Activated CD8-positive, alpha-beta memory T cell treated with anti-CD3 and anti-CD28 coated beads, Interleukin-2, amount 50 U/mL, for 48 hours (primary cell): Measurements from ENCODE around the gene HHAT.
A peak's percentile ranks its signal among the peaks of the same experiment; 100 is the strongest.

Experiments
- DNase-seq: peaks from one replicate; pipeline ENCODE4 v3.0.0-alpha.2; 2020

HHAT gene

DNA sequence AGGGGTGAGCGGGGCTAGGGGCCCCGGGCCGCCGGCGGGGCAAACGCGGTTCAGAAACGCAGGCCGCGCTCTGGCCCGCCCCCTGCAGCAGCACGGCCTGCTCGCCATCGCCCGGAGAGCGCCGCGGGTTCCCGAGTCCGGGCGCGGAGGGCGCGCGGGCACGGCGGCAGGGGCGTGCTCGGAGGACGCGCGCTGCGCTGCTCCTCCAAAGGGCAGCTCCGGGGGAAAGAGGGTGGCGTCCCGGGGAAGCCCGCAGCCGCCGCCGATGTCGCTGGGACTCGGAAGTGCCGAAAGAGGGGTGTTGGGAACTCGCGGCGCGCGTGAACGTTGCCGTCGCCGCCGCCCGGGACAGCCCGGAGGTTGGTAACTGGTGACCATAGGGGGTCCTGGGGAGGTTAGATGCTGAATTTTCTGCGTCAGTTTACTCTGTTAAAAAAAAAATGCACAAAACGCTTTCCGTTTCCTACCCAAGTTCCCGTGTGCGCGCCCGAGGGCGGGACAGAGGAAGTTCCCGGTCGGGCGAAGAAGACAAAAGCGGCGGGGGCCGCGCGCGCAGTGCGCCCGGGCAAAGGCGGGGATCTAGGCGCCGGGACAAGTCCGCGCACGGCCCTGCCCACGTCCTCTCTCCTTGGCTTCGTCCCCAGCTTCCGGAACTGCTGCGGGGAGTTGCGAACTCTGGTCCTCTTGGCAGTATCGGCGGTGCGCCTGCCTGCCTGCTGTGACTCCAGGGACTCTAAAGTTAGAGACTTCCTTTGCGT is at the start of gene HHAT:
Gene HHAT (plus strand): TSS at position 157 of the 758 bp plus-strand sequence. CDS start 20,074 bp downstream, outside the sequence.
- DNase-seq, result peak; percentile 82

DNA sequence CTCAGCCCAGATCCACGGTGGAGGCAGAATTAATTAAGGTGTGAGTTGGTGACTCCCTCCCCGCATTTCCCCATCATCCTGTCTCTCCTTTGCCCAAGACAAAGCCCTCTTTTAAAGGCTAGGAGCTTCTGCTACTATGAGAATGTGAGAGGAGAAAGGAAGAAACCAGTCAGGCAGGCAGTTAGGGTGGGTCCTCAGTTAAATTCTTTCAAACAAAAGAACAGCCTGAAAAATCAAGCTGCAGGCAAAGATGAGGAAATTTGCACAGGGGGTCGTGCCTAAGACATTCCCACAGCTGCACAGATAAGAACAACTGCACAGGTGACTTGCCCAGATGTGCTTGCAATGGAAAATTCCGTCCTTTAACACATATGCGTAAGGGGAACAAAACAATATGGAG is 48.5 kb upstream of the HHAT start:
- DNase-seq, result no peak

DNA sequence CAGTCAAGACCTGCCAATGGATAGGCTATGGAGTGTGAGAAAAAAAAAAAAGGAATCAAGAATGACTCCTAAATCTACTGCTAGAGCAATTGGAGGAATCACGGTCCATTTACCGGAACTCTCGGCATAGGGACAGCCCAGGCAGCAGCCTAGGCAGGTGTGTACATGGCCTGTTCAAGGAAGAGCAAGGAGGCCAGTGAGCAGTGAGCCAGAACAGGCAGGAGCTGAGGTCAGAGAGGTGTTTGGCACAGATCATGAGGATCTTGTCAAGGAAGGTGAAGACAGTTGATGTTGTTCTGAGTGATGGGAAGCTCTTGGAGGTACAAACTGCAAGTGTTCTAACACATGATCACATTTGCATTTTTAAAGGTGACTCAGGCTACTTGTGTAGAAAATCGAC is 40.6 kb upstream of the HHAT start:
- no peak for DNase-seq

DNA sequence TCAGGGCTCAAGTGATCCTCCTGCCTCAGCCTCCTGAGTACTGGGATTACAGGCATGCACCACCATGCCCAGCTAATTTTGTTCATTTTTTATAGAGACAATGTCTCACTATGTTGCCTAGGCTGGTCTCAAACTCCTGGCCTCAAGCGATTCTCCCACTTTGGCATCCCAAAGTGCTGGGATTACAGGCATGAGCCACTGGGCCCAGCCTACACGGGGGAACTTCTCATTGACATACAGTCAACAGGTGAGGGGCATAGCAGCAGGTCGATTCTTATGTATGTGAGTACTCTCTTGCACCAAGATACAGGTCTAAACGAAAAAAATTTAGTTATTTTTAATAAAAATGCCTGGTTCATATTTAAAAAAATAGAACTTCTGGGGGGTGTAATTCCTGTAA is 39.5 kb upstream of the HHAT start:
- DNase-seq, result no peak

DNA sequence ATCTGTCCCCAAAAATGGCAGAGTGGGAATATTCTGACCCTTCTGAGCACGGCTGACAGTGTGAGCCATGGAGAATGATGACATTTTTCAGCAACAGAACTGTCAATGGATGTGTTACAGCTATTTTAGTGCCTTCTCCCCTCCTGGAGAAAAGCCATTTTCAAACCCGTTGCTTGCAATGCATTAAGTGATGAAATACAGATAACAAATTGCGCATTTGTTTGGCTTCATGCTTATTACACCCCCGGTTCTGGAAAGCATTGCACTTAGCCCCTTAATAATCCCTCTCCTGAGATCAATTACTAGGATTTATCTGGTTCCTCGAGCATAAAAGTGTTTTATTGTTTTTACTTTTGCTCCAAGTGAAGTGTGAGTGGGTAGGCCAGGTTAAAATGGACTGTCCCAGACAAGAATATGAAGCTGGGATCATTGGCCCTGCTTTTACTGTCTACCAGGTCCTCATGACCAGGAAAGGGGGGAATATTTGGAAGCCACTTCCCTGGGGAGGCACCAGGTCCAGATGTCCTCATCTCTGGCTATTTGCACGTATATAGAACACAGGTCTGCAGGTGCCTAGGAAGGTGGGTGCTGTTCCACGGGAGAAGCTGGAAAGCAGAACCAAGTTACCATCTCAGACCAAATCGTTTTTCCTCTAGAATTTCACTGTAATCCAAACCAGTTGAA is 37.5 kb upstream of the HHAT start:
- no peak for DNase-seq

DNA sequence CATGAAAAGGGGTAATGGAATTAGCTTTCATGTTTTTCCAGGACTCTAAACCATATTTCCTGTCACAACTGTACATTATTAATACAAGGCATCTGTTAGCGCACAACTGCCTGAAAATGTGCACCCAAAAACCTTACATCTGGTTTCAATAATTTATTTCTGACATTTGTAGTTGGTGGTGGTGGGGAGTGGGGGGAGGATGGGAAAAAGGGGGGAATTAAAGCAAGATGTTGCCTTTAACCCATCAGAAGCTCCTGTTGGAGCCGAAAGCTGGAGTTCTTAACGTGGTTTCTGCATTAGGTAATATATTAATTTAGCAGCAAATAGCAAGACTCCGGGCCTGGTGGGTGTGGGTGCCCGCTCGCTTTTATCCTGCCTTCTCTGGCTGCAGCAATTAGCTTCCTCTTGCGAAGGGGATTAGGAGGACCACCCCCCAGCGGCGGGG is 36.9 kb upstream of the HHAT start:
- DNase-seq, result no peak

DNA sequence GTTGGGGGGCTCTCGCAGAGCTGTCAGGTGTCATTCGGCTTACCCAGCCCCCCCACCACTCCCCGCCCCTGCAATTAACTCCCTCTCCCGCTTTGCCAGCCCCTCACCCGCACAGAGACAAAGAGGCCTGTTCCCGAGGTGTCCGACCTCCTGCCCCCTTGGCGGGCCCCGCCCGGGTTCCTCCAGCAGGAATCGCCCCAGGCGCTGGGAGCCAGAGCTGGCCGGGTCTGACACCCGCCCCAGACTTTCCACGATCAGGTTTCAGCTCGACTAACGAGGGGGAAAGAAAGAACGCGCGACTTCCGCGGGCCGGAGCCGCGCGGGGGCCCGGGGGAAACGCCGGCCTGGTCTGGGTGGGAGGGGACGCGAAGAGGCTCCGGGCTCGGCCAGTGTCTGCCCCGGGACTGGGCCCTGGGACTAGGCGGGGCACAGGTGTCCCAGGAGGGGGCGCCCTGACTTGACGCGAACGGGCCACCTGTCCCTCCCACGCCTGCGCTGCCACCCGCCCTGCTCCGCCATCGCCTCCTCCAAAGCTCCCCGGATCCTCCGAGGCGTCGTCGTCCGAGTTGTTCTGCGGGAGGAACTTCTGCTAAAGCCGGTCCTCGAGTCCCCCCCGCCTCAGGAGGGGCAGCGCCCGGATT is 36.4 kb upstream of the HHAT start:
- DNase-seq, result peak; percentile 73

DNA sequence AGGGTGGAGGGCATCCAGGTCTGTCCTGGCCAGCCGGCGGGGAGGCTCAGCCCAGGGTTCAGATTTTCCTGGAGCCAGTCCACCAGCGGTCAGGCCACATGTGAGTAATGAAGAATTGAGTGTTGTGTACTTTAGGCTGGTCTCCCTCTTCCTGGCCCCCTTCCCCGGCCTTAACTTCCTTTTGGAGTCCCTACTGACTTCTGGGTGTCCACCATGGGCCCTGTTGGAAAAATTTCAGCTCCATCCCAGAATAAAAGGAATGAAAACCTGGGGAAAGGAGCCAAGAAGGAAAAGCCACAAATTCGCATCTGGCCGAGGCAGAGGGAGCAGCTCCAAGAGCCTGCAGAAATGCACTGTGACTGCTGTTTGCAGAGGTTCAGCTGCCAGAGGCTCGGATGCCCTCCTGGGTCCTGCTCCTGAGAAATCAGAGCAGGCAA is 35.5 kb upstream of the HHAT start:
- DNase-seq, result no peak

DNA sequence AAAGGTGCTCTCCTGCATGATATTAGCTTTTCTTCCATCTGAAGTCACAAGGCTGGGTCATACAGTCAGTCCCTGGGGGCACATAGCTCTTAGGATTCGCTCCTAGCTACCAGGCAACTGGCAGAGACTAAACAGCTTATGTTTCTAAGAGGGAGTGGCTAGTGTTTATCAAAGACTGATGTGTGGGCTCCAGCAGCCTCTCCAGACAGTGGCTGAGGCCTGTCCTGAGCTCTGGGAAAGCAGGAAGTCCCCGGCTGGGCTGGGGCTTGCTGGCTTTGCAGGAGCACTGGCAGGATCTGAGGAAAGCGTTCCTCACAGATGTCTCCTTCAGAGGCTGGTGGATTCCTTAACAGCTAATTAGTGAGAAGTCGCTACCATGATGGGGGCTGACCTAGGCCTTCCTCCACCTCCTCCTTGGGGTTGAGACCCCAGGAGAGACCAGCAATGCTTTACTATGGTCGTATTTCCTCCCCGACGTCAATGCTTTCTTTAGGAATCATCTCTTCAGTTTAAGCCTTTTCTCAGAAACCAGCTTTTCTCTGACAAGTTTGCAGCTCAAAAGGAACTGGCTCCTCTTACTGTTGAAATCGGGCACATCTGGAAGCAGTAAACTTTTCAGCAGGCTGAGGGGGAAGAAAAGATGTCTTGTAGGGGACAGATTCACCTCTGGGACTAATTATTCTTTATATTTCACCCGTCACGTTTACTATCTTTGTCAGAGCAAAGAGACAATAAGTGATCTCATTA is 33.5 kb upstream of the HHAT start:
- no peak for DNase-seq

DNA sequence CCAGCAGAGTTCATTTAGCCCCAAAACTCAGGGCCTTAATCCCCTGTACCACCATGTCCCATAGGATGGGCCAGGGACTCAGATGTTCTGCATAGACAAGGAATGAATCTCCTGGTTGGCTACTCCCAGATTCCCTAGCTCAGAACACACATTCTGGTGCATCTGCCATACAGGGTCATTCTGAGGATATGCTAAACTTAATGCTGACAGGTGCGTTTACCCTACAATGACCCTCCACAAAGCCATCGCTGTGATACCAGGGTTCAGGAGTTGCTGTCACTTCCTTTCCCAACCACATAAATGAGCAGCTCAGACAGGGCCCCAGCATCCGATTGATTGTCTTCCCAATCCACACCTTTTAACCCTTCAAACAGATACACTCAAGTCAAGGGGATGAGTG is 32.0 kb upstream of the HHAT start:
- no peak for DNase-seq

DNA sequence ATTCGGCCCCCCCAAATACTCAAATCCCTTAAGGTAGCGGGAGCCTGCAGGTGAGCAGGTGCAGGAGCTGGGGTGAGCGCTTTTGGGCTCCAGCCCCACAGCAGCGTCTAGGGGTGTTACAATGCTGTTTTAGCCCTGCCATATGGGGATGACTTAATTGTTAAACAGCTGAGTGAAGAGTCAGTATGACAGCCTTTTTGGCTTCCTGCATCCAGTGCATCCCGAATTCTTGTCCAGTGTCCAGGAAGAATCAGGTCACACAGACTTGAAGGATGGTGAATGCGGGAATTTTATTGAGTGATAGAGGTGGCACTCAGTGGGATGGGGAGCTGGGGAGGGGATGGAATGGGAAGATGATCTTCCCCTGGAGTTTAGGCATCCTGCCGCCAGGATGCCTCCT is 30.4 kb upstream of the HHAT start:
- no peak for DNase-seq

DNA sequence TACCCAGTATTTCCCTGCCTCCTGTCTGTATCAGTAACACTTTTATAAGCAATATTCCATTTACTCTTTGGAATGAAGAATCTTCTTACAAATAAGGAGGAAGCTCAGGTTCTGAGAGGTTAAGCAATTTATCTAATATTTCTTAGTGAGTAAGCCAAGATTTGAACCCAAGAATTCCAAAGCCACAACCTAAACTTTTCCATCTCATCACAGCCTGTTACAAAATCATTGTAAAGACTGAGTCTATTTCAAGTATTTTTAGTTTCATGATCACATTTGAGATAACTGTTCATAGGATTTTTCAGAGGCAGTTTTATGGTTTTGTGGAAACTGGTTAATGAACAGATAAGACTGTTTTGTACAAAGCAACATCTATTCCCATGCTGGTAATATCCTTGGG is 29.8 kb upstream of the HHAT start:
- no peak for DNase-seq

DNA sequence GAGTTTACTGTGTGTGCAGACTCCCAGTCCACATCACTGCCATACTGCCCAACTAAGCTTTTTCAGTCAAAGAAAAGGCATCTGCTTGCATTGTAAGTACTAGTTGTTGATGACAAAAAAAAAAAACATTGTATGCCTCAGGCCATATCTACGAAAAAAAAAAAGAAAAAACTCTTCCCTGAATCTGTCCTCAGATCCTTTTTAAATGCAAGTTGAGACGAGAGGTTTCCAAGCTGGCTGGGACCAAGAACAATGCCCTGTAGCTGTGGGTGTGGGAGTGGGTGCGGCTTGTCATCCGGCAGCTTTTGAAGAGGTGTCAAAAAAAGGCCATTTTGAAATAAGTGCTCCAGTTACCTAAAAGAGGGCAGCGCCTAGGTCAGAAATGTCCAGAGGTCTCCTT is 29.2 kb upstream of the HHAT start:
- DNase-seq, result no peak

DNA sequence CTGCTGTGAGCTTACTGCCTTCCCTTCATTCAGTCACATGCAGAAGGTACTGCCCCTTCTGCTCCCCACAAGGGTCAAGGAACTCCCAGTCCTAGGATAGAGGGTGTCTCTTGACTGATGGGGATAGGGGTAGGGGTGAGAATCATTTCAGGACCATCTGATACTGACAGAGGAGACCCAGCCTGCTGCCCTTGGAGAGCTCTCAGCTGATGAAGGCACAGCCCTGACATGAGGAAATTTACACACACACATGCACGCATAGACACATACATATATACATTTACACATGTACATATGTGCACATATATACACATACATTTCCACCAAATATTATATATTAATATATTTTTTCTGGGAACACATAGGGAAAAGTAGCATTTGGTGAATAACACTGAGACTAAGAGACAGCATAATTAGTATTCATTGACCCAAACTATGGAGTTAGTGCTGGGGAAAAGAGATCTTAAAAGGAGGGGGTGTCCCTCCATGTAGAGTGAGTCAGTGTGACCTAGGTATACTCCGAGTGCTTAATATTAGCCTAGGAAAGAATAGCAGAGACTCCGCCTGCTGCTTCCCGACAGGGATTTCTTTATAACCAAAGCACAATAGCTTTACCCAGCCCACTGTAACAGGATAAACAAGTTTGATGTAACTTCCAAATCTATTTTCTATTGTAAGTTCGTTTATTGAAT is 27.6 kb upstream of the HHAT start:
- DNase-seq, result no peak

DNA sequence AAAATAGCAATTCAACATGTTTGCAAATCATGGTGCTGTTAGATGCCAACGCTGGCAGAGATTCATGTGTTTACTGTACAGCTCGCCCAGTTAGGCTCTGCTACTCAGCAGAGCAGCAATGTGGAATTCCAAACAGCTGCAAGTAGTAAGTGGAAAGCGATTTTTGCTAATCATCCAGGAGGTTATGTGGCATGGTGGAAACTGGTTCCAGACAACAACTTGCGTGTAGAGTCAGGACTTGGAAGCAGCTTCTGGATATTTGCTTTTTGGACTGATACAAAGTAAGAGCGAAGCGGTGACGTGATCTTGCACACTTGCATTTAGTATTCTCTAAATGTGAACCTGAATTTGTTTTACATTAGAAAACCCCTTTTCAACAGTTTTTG is 27.1 kb upstream of the HHAT start:
- no peak for DNase-seq

DNA sequence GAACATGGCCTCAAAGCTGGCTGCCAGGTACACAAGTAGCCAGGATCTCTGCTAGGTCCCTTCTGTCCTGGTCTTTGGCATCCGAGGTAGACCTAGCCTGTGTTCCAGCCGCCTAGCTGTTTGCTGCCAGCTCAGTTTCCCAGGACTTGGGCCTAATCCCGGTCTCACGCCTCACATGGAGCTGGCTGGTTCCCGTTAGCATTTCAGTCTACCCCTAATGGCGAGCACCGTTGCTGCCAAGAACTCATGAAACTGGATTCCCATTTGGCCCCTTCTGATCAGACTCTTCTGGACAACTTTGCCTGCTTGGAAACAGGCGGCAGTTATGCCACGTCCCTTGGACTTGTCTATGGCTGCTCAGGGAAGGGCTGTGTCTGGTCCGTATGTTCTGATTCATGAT is 26.2 kb upstream of the HHAT start:
- DNase-seq, result no peak

DNA sequence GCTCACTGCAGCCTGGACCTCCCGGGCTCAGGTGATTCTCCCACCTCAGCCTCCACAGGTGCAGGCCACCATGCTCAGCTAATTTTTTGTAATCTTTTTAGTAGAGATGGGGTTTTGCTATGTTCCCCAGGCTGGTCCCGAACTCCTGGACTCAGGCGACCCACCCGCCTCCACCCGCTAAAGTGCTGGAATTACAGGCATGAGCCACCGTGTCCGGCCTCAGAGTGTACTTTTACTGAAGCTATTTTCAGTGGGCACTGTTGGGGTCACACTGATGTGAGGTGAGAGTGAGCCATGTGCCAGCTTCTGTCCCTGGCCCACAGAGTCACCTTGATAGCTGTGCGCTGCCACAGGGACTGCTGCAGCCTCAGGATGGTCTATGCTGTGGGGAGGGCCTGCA is 25.3 kb upstream of the HHAT start:
- no peak for DNase-seq

DNA sequence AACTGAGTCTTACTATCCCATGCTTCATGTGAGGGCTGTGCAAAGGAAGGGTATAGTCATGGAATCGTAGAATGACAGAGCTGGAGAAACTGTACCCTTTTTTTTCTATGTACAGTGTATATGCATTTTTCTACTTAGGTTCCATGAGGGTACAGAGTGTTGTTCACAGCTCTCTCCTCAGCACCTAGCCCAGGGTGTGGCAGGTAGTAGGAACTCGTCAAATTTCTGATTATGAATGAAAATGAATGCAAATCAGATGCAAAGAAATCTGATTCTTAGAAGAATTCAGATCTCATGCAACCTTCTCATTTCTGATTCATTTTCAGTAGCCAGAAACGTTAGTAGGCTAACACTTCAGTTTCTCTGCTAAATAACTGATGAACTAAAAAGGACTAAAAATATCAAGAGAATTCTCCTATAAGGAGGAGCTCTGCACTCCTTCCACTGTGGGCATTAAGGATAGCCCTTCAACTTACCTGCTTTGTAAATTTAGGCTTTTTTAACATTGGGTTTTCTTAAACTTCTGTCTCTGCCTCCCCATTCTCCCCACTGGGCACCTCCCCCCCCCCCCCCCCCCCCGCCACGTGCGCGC is 18.0 kb upstream of the HHAT start:
- DNase-seq, result no peak

DNA sequence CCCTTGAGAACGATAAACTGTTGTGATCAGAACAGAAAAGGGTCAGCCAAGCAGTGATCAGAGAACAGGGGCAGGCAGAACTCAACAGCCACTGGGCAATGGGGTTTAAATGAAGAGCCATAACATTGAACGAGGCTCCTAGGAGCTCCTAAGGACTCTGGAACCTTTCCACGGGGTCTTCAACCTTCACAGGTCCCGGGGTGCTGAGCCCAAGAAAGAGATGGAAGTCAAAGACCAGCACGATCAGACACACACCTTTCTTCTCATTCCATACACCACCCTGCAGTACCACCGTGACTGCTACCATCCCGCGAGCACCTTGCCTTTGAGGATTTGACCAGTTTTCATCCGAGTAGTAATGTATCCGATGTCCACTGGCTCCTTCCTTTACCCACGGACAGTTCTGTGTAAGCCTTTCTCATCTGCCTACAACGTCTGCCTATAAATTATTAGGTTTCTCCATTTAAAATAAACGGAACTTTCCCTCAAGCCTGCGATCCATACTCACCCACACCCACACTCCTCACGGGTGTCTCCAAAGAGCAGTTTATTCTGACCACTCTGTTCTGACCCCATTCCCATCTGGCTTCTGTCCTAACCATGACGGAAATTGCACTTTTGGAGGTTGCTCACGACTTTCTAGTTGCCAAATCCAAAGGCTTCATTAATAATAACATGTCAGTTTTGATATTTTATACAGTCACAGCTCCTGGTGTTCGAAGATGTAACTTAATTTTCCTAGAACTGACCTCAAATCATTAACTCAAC is 16.8 kb upstream of the HHAT start:
- no peak for DNase-seq

DNA sequence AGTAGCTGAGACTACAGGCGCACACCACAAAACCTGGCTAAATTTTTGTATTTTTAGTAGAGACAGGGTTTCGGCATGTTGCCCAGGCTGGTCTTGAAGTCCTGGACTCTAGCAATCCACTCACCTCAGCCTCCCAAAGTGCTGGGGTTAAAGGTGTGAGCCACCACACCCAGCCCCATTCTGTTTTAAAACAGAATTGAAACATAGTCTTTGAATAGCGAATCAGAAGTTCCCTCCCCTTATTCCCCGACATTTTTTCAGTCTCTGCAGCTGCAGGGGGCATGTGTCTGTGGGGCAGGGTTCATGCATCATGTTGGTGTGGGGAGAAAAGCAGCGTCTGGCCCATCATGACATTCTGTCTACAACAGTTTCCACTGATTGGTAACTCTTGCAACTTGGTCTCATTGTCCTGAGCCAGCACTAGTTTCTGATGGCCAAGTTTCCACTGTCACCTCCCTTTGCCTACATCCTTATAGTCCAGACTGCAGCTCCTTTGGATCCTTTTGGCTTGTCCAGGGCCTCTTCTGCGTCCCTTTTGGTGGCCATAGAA is 15.6 kb upstream of the HHAT start:
- DNase-seq, result no peak

DNA sequence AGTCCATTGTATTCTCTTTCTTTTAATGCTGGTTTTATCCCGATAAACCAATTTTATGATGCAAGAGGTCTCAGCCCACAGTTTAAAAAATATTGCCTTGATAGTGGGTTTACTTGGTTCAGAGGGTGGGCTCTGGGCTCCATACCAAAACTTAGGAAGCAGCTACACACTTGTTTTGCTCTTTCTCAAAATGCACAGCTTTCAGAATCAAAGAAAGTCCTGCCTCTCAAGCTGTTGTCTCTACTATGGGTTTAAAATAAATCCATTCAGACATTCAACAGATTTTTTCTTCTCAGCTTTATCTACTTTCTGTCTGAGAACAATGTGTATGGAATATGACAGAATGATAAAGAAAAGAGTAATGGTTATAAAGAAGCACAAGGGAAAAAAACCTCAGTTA is 14.8 kb upstream of the HHAT start:
- no peak for DNase-seq
